Thyroid gland (tissue), 4 donors: Measurements from ENCODE around the gene GUF1.

ENCODE experiments used
- POLR2A ChIP-seq, 2 donors: fragments of 450-650 bp; IDR thresholded peaks; one replicate each; pipeline ENCODE4 v1.6.1; 2017; ENCODE audit warnings: antibody characterized with exemption in 2 of 2, mild to moderate bottlenecking in 2 of 2, moderate library complexity in 1 of 2
- TF ChIP-seq, protein P1 (sequence below), 6 experiments: fragments of 200-600 bp in 3 of 6; fragments of 450-650 bp in 3 of 6; sonication (generic) in 3 of 6; IDR thresholded peaks; one replicate each; pipeline ENCODE4 v1.5.1; 2016 to 2019; ENCODE audit warnings: antibody characterized with exemption in 6 of 6, mild to moderate bottlenecking in 2 of 6, inconsistent platforms in 1 of 6, moderate library complexity in 1 of 6

DNA sequence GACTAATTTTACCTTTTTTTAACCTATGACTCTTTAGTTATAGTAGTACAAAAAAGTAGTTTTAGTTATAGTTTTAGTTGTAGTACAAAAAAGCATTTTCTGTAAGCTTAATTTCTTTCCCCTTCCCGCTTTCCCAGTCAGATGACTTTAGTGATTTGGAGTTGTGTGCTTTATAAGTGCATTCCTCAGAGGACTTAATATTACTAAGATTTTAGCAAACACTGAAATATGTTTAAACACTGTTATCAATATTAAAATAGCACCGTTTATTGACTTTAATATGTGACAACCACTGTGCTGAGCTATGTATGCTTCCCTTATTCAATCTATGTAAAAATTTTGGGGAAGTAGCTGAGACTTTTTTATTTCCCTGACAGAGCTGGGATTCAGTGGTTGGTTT lies 22.8 kb downstream of the GUF1 start:
- TF ChIP-seq, protein P1, sequence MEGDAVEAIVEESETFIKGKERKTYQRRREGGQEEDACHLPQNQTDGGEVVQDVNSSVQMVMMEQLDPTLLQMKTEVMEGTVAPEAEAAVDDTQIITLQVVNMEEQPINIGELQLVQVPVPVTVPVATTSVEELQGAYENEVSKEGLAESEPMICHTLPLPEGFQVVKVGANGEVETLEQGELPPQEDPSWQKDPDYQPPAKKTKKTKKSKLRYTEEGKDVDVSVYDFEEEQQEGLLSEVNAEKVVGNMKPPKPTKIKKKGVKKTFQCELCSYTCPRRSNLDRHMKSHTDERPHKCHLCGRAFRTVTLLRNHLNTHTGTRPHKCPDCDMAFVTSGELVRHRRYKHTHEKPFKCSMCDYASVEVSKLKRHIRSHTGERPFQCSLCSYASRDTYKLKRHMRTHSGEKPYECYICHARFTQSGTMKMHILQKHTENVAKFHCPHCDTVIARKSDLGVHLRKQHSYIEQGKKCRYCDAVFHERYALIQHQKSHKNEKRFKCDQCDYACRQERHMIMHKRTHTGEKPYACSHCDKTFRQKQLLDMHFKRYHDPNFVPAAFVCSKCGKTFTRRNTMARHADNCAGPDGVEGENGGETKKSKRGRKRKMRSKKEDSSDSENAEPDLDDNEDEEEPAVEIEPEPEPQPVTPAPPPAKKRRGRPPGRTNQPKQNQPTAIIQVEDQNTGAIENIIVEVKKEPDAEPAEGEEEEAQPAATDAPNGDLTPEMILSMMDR (IDR thresholded peaks at IDR 0.05): no peak
- TF ChIP-seq POLR2A (IDR thresholded peaks at IDR 0.05): no peak
